GM13976 (cell line): ENCODE data around the gene PSMB3.

ENCODE experiments used
- DNase-seq: peaks from one replicate; pipeline ENCODE4 v3.0.0; 2012; ENCODE audit warnings: low spot score
- CTCF ChIP-seq: IDR thresholded peaks from 2 replicates; pipeline ENCODE4 v1.5.1; 2012; ENCODE audit warnings: borderline replicate concordance, mild to moderate bottlenecking; ENCODE audit not compliant: insufficient read depth; ENCODE audit errors: extremely low read depth, missing control alignments, control extremely low read depth
- in situ Hi-C: fragments of 300-500 bp; cut with MboI; formaldehyde crosslinking; loops from one replicate; pipeline ENCODE4 v1.12.0; 2022; ENCODE audit warnings: low sequenced_read_pairs, mixed read lengths, inconsistent platforms; ENCODE audit not compliant: unreplicated experiment

Gene PSMB3

GRCh38 chr17:38766341-38766740 is 13.8 kb downstream of the PSMB3 start:
- in situ Hi-C loops, result no loop called here
- no peak for DNase-seq
- TF ChIP-seq CTCF, result no peak

- in situ Hi-C loops, result no loop called here
- TF ChIP-seq CTCF, result no peak
- DNase-seq, result no peak
These were observed 15.9 kb downstream of the PSMB3 start for GRCh38 chr17:38768417-38768816.

- DNase-seq, result no peak
- in situ Hi-C loops, result no loop called here
- TF ChIP-seq CTCF, result no peak
These were observed 20.7 kb downstream of the PSMB3 start for GRCh38 chr17:38773258-38773657.

GRCh38 chr17:38777641-38778250 is 25.2 kb downstream of the PSMB3 start:
- TF ChIP-seq CTCF, result no peak
- no peak for DNase-seq
- in situ Hi-C loops, result no loop called here

- TF ChIP-seq CTCF, result no peak
- in situ Hi-C loops, result no loop called here
- DNase-seq, result no peak
These were observed 27.6 kb downstream of the PSMB3 start for GRCh38 chr17:38779965-38780752.

- DNase-seq, result no peak
- in situ Hi-C loops, result no loop called here
- no peak for TF ChIP-seq CTCF
These were observed 30.7 kb downstream of the PSMB3 start for GRCh38 chr17:38783227-38783626.
